HCT116 (cell line): ENCODE measurements around the gene CKS2. TPM values are rescaled to one million over a fixed set of nuclear protein-coding genes. Genes with fewer than 3 reads are reported as not detected.
"Not testable (repeated sequence)": the region's sequence is repeated elsewhere in the genome, so short reads cannot be mapped to it uniquely, and the experiment has no call there.

ENCODE experiments used
- ATAC-seq: fragments of 200-7000 bp; cut with Tn5 transposase; 2 replicates; pipeline ENCODE4 v1.9.1; 2020; ENCODE audit warnings: mild to moderate bottlenecking, moderate library complexity
- BruUV-seq: library from RNA; stranded (reverse); fragments of 400-500 nt; replicated peaks from 2 replicates; lab custom pipeline; 2021; lab: Mats Ljungman, UMichigan
- CTCF ChIA-PET: fragments of 300-600 bp; sonication (Branson Sonifier 250); formaldehyde crosslinking; loops from one replicate; lab custom pipeline; 2021; ENCODE audit warnings: antibody characterized with exemption; lab: Charles Lee
- POLR2A ChIA-PET: fragments of 300-600, 350-600 bp; sonication (Branson Sonifier 250); formaldehyde crosslinking; loops from one replicate; lab custom pipeline; 2021; ENCODE audit warnings: antibody characterized with exemption; lab: Charles Lee
- RAD21 ChIA-PET, 2 experiments: fragments of 300-600 bp; sonication (Branson Sonifier 250); formaldehyde crosslinking; loops; one replicate each; lab custom pipeline; 2023; ENCODE audit warnings: low total read pairs in 2 of 2; ENCODE audit not compliant: uncharacterized antibody in 2 of 2, unreplicated experiment in 2 of 2, low non-redundant PET in 1 of 2; lab: Charles Lee
- DNase-seq: peaks from one replicate; pipeline ENCODE4 v3.0.0-alpha.2; 2010; ENCODE audit warnings: low read depth, low spot score
- H2AFZ ChIP-seq: fragments of 200-600 bp; shearing (Covaris generic), sonication (generic); 2 replicates; pipeline ENCODE4 v1.6.1; 2017; ENCODE audit warnings: low read depth, mixed run types, mixed read lengths, antibody characterized with exemption, low read length; ENCODE audit not compliant: poor library complexity, severe bottlenecking
- H3K27ac ChIP-seq: 2 replicates; pipeline ENCODE4 v1.5.1; 2012; ENCODE audit warnings: low read depth, low read length
- H3K27me3 ChIP-seq: fragments of 200-600 bp; sonication (generic); 2 replicates; pipeline ENCODE4 v1.6.1; 2016; ENCODE audit warnings: mixed run types, low read length, mixed read lengths; ENCODE audit not compliant: insufficient read depth
- H3K36me3 ChIP-seq, 2 experiments: fragments of 200-500 bp in 1 of 2; fragments of 200-600 bp in 1 of 2; sonication (Bioruptor generic) in 1 of 2; sonication (generic) in 1 of 2; 2 replicates each; pipeline versions ENCODE4 v1.5.1 to v1.6.1; 2014 to 2016; ENCODE audit warnings: low read length in 2 of 2, inconsistent platforms in 1 of 2, mixed read lengths in 1 of 2, mixed run types in 1 of 2; ENCODE audit not compliant: insufficient read depth in 2 of 2, control insufficient read depth in 1 of 2
- H3K4me1 ChIP-seq, 2 experiments: fragments of 200-600 bp in 1 of 2; sonication (generic) in 1 of 2; 2 replicates each; pipeline versions ENCODE4 v1.5.1 to v1.6.1; 2012 to 2017; ENCODE audit warnings: low read length in 2 of 2, inconsistent platforms in 1 of 2, mild to moderate bottlenecking in 1 of 2, mixed read lengths in 1 of 2, mixed run types in 1 of 2, moderate library complexity in 1 of 2; ENCODE audit not compliant: insufficient read depth in 2 of 2, control insufficient read depth in 1 of 2
- H3K4me2 ChIP-seq: fragments of 200-600 bp; sonication (generic); 2 replicates; pipeline ENCODE4 v1.6.1; 2017; ENCODE audit warnings: mixed run types, low read length, mixed read lengths
- H3K4me3 ChIP-seq, 2 experiments: fragments of 200-600 bp in 1 of 2; sonication (generic) in 1 of 2; replicated peaks in 1 of 2; 2 replicates each; pipeline ENCODE4 v1.5.1; 2011 to 2016; ENCODE audit warnings: low read length in 2 of 2, control low read depth in 1 of 2, low read depth in 1 of 2, mild to moderate bottlenecking in 1 of 2, mixed read lengths in 1 of 2, mixed run types in 1 of 2
- H3K79me2 ChIP-seq: fragments of 200-600 bp; sonication (generic); 2 replicates; pipeline ENCODE4 v1.6.1; 2017; ENCODE audit warnings: mild to moderate bottlenecking, mixed run types, low read length, moderate library complexity, mixed read lengths; ENCODE audit not compliant: insufficient read depth
- H3K9ac ChIP-seq: fragments of 200-600 bp; sonication (generic); 2 replicates; pipeline ENCODE4 v1.6.1; 2016; ENCODE audit warnings: low read length, mixed read lengths
- H3K9me2 ChIP-seq: fragments of 200-600 bp; sonication (generic), shearing (Covaris generic); 2 replicates; pipeline ENCODE4 v1.6.1; 2017; ENCODE audit warnings: mixed run types, mild to moderate bottlenecking, moderate library complexity; ENCODE audit not compliant: insufficient read depth
- H3K9me3 ChIP-seq, 2 experiments: fragments of 200-500 bp in 1 of 2; fragments of 200-600 bp in 1 of 2; sonication (Bioruptor generic) in 1 of 2; sonication (generic) in 1 of 2; 2 replicates each; pipeline ENCODE4 v1.6.1; 2014 to 2017; ENCODE audit warnings: low read length in 2 of 2, mixed read lengths in 2 of 2, inconsistent platforms in 1 of 2, low read depth in 1 of 2, mild to moderate bottlenecking in 1 of 2, mixed run types in 1 of 2, moderate library complexity in 1 of 2; ENCODE audit not compliant: control insufficient read depth in 1 of 2, insufficient read depth in 1 of 2
- H4K20me1 ChIP-seq: fragments of 200-600 bp; sonication (generic), shearing (Covaris generic); 2 replicates; pipeline ENCODE4 v1.6.1; 2017; ENCODE audit warnings: mixed run types, mild to moderate bottlenecking, moderate library complexity; ENCODE audit not compliant: insufficient read depth
- EGR1 ChIP-seq: IDR thresholded peaks from 2 replicates; pipeline ENCODE4 v1.6.1; 2012; ENCODE audit warnings: low read depth
- ELF1 ChIP-seq: IDR thresholded peaks from 2 replicates; pipeline ENCODE4 v1.6.1; 2012; ENCODE audit warnings: low read depth, borderline replicate concordance
- EZH2phosphoT487 ChIP-seq: fragments of 200-600 bp; IDR thresholded peaks from 2 replicates; pipeline ENCODE4 v1.6.1; 2018; ENCODE audit warnings: antibody characterized with exemption, borderline replicate concordance
- FOSL1 ChIP-seq: IDR thresholded peaks from 2 replicates; pipeline ENCODE4 v1.6.1; 2012; ENCODE audit warnings: low read depth
- JUND ChIP-seq: IDR thresholded peaks from 2 replicates; pipeline ENCODE4 v1.6.1; 2012
- POLR2A ChIP-seq: IDR thresholded peaks from 2 replicates; pipeline ENCODE4 v1.7.0; 2011; ENCODE audit warnings: borderline replicate concordance; ENCODE audit not compliant: insufficient read depth, insufficient read length; ENCODE audit errors: extremely low read depth
- RAD21 ChIP-seq: IDR thresholded peaks from 2 replicates; pipeline ENCODE4 v1.6.1; 2012; ENCODE audit warnings: low read depth, mild to moderate bottlenecking
- SIN3A ChIP-seq: IDR thresholded peaks from 2 replicates; pipeline ENCODE4 v1.6.1; 2012; ENCODE audit warnings: low read depth
- SRF ChIP-seq: IDR thresholded peaks from 2 replicates; pipeline ENCODE4 v1.6.1; 2012; ENCODE audit warnings: low read depth
- YY1 ChIP-seq: IDR thresholded peaks from 2 replicates; pipeline ENCODE4 v1.6.1; 2011; ENCODE audit warnings: low read length, low read depth, moderate library complexity, mild to moderate bottlenecking; ENCODE audit not compliant: insufficient replicate concordance; ENCODE audit errors: extremely low read depth
- ZBTB33 ChIP-seq: IDR thresholded peaks from 2 replicates; pipeline ENCODE4 v1.6.1; 2011; ENCODE audit warnings: mild to moderate bottlenecking, low read length, moderate library complexity; ENCODE audit not compliant: insufficient replicate concordance; ENCODE audit errors: extremely low read depth
- ZFX ChIP-seq: fragments of 450-650 bp; IDR thresholded peaks from 2 replicates; pipeline ENCODE4 v1.6.1; 2017
- intact Hi-C: fragments of 100-400 bp; cut with micrococcal nuclease; formaldehyde crosslinking; loops from 2 replicates; pipeline ENCODE4 v1.10.0; 2022
- total RNA-seq: library from RNA; stranded (reverse); gene quantifications from one replicate; pipeline ENCODE4 v1.2.1, GENCODE V29; 2021; ENCODE audit not compliant: unreplicated experiment
- TF ChIP-seq, protein P1 (sequence below): IDR thresholded peaks from 2 replicates; pipeline ENCODE4 v1.6.1; 2012

Gene CKS2
- total RNA-seq, 1 experiment from 2014 or later: 242 TPM

DNA sequence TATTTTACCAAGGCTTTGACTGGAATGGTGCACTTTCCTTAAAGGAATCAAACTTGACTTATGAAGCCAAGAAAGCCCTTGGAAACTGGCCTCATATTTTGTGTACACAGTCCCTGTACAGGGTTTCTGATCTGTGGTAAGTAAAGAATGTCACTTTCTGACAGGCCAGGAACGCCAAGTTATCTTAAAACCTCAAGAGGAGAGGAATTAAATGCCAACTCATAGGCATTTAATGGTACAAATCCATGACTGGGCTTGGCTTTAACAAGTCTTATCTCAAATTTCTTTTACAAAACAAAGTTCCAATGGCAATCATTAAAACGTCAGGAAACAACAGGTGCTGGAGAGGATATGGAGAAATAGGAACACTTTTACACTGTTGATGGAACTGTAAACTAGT lies 9.0 kb upstream of the CKS2 start:
- DNase-seq, H3K9me3 ChIP-seq, H4K20me1 ChIP-seq, POLR2A ChIA-PET, ATAC-seq, H3K27me3 ChIP-seq, intact Hi-C loops, H3K27ac ChIP-seq, H2AFZ ChIP-seq, H3K36me3 ChIP-seq, BruUV-seq, H3K79me2 ChIP-seq, H3K9me2 ChIP-seq, H3K4me2 ChIP-seq, CTCF ChIA-PET, RAD21 ChIA-PET, H3K4me3 ChIP-seq, H3K9ac ChIP-seq: not testable (repeated sequence)
- H3K4me1 ChIP-seq: peaks cover 12 to 19% of the 10 kb centered on the region in 2 experiments

DNA sequence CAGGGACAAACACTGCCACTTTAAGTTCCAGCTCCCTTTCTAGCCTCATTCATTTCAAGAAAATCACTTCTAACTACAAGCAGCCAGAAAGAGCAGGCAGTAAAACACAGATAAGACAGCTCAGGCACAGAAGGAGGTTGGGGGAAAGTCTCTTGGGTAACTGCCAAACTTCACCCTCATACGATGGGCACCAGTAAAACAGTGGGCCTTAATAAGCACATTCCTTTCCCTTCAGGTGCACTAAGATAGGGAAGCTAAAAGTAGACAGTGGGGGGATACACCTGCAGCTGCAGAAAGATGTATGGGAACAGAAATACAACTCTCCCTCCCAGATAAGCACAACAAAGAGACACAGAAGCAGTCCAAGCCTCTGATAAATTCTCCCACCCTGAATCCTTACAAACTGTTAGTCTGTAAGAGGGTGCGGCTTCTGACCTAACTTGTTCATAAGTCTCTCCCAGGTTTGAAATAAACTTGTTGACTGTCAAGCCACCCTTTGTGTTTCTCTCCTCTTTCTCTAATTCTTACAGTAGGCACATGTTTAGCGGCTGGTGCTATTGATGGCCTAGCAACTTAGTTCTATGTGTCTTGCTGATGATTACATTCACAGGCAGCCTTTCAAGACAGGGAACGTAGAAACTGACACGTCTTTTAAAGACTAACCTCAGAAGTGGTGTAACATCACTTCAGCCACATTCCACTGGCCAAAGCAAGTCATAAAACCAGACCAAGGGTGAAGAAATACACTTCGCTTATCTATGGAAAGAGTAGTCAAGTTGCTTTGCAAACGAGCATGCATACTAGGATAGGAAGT lies 6.8 kb upstream of the CKS2 start:
- no peak for DNase-seq
- H3K9ac ChIP-seq: no peak overlapping the region
- H3K4me3 ChIP-seq: no peak overlapping the region
- POLR2A ChIA-PET: no interaction called here
- no peaks in the 10 kb centered on the region for H3K36me3 ChIP-seq
- no peak overlapping the region for H3K4me2 ChIP-seq
- no peak overlapping the region for H3K27ac ChIP-seq
- no peak overlapping the region for H2AFZ ChIP-seq
- TF ChIP-seq, protein P1, sequence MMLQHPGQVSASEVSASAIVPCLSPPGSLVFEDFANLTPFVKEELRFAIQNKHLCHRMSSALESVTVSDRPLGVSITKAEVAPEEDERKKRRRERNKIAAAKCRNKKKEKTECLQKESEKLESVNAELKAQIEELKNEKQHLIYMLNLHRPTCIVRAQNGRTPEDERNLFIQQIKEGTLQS: no peak
- TF ChIP-seq EZH2phosphoT487: no peak
- no peak for TF ChIP-seq SIN3A
- no peak for TF ChIP-seq POLR2A
- TF ChIP-seq JUND: no peak
- TF ChIP-seq FOSL1: no peak
- TF ChIP-seq SRF: no peak
- no peak for TF ChIP-seq YY1
- no peak for TF ChIP-seq ZFX
- no peak for TF ChIP-seq ZBTB33
- no peak for TF ChIP-seq ELF1
- TF ChIP-seq RAD21: no peak
- no peak for TF ChIP-seq EGR1
- TF ChIP-seq, all 23 proteins: peak for 0
- BruUV-seq: no TSS peak
- RAD21 ChIA-PET: no interaction called here
- Histone ChIP-seq H3K9me2 (no peaks in the 10 kb centered on the region), H3K27me3 (no peaks in the 10 kb centered on the region), H3K4me1 (peaks cover 4 to 11% of the 10 kb centered on the region in 2 experiments), H3K79me2 (no peaks in the 10 kb centered on the region), H3K9me3 (no peaks in the 10 kb centered on the region), H4K20me1 (no peaks in the 10 kb centered on the region)
- intact Hi-C loops: no loop called here
- no peak for ATAC-seq
- CTCF ChIA-PET: no interaction called here
